HG03095 (cell line): ENCODE data around the gene TMEM161B.
"Not testable (repeated sequence)": the region's sequence is repeated elsewhere in the genome, so short reads cannot be mapped to it uniquely, and the experiment has no call there.

Experiments
- ATAC-seq: cut with Tn5 transposase; IDR thresholded peaks from one replicate; pipeline ENCODE4 v1.9.1; 2021; ENCODE audit warnings: moderate library complexity; ENCODE audit not compliant: unreplicated experiment

Gene TMEM161B

GRCh38 chr5:88188458-88189132 lies 80.0 kb downstream of the TMEM161B start:
- no peak for ATAC-seq

- ATAC-seq, result no peak
These were observed 85.4 kb downstream of the TMEM161B start for GRCh38 chr5:88183255-88183654.

- ATAC-seq, result not testable (repeated sequence)
These were observed 91.2 kb downstream of the TMEM161B start for GRCh38 chr5:88177486-88177885.

GRCh38 chr5:88172847-88173758 lies 95.5 kb downstream of the TMEM161B start:
- no peak for ATAC-seq

- ATAC-seq, result no peak
These were observed 109.1 kb downstream of the TMEM161B start for GRCh38 chr5:88159591-88159990.

- ATAC-seq, result no peak
These were observed 110.6 kb downstream of the TMEM161B start for GRCh38 chr5:88158056-88158455.

- ATAC-seq, result no peak
These were observed 113.8 kb downstream of the TMEM161B start for GRCh38 chr5:88154891-88155290.

GRCh38 chr5:88150747-88151146 lies 117.9 kb downstream of the TMEM161B start:
- ATAC-seq, result no peak

- ATAC-seq, result no peak
These were observed 122.8 kb downstream of the TMEM161B start for GRCh38 chr5:88145611-88146467.

GRCh38 chr5:88145221-88145610 lies 123.4 kb downstream of the TMEM161B start:
- ATAC-seq, result no peak
